HG02973 (cell line): ENCODE results near the gene CETP.

ENCODE experiments used
- ATAC-seq: cut with Tn5 transposase; IDR thresholded peaks from one replicate; pipeline ENCODE4 v1.9.1; 2021; ENCODE audit warnings: moderate library complexity; ENCODE audit not compliant: unreplicated experiment

Gene CETP

GRCh38 chr16:56961851-56962281 lies at the start of gene CETP:
TSS of gene CETP (plus strand) at chr16:56961950. CDS start at chr16:56961980, 30 bp downstream.
- no peak for ATAC-seq

GRCh38 chr16:56912746-56913708 lies 48.7 kb upstream of the CETP start:
- ATAC-seq, result no peak

- ATAC-seq, result no peak
Observed at GRCh38 chr16:56914896-56915295, 46.9 kb upstream of the CETP start.

- no peak for ATAC-seq
Observed at GRCh38 chr16:56915336-56916119, 46.2 kb upstream of the CETP start.

GRCh38 chr16:56916571-56917403 lies 45.0 kb upstream of the CETP start:
- ATAC-seq, result peak; percentile 69

- ATAC-seq, result no peak
Observed at GRCh38 chr16:56918467-56919012, 43.2 kb upstream of the CETP start.

GRCh38 chr16:56919099-56919800 lies 42.5 kb upstream of the CETP start:
- no peak for ATAC-seq

- no peak for ATAC-seq
Observed at GRCh38 chr16:56921571-56921970, 40.2 kb upstream of the CETP start.

GRCh38 chr16:56923481-56924091 lies 38.2 kb upstream of the CETP start:
- ATAC-seq, result no peak

- ATAC-seq, result no peak
Observed at GRCh38 chr16:56927471-56927870, 34.3 kb upstream of the CETP start.

GRCh38 chr16:56929639-56930038 lies 32.1 kb upstream of the CETP start:
- ATAC-seq, result no peak

GRCh38 chr16:56930486-56931270 lies 31.1 kb upstream of the CETP start:
- no peak for ATAC-seq

- ATAC-seq, result peak; percentile 35
Observed at GRCh38 chr16:56931271-56931891, 30.4 kb upstream of the CETP start.

GRCh38 chr16:56931892-56932720 lies 29.6 kb upstream of the CETP start, which contains the start of gene HERPUD1:
TSS of gene HERPUD1 (plus strand) at chr16:56932142. CDS start at chr16:56932245, 103 bp downstream.
- ATAC-seq, result peak; percentile 83

GRCh38 chr16:56932721-56933619 lies 28.8 kb upstream of the CETP start:
- ATAC-seq, result peak; percentile 9
